H1 (cell line): ENCODE data around the gene SNX13. TPM values are rescaled to one million over a fixed set of nuclear protein-coding genes. Genes with fewer than 3 reads are reported as not detected.

Experiments used
- CEBPB ChIP-seq: IDR thresholded peaks from 2 replicates; pipeline ENCODE4 v1.6.1; 2012; ENCODE audit warnings: low read depth, low read length
- CHD7 ChIP-seq: fragments of 300-600 bp; sonication (generic); IDR thresholded peaks from 2 replicates; pipeline ENCODE4 v1.7.1; 2012; ENCODE audit warnings: low read length, moderate library complexity, mild to moderate bottlenecking, inconsistent platforms; ENCODE audit not compliant: insufficient replicate concordance
- polyA plus RNA-seq, 7 experiments: library from polyadenylated mRNA; depleted of rRNA in 3 of 7; stranded (reverse) in 5 of 7; unstranded in 2 of 7; fragments of >200 nt in 5 of 7; fragments of 200-250 nt in 2 of 7; gene quantifications; 1 replicate in 5 of 7; 2 replicates in 1 of 7; 4 replicates in 1 of 7; pipeline versions ENCODE4 v1.2.1 to v1.2.3, GENCODE V29; 2011 to 2013; ENCODE audit warnings: missing spikeins in 2 of 7, mixed read lengths in 2 of 7
- total RNA-seq: library from RNA; stranded (reverse); fragmentation: NEBNext Ultra II Directional; extraction: Animal tissue kit (Norgen Biotek cat#: 25700); gene quantifications from 2 replicates; pipeline ENCODE4 v1.2.1, GENCODE V29; 2021

SNX13 gene
- total and polyA plus RNA-seq, 2 of the 8 experiments (the other 6 are each of a cell fraction or from before 2014, with no cell fraction given): 5.5 to 27.4 TPM

GRCh38 chr7:17843041-17843440, 97.3 kb downstream of the SNX13 start (continued):
- TF ChIP-seq CHD7: no peak
- no peak for TF ChIP-seq CEBPB
